ENCODE data around the gene TARS1.

DNA sequence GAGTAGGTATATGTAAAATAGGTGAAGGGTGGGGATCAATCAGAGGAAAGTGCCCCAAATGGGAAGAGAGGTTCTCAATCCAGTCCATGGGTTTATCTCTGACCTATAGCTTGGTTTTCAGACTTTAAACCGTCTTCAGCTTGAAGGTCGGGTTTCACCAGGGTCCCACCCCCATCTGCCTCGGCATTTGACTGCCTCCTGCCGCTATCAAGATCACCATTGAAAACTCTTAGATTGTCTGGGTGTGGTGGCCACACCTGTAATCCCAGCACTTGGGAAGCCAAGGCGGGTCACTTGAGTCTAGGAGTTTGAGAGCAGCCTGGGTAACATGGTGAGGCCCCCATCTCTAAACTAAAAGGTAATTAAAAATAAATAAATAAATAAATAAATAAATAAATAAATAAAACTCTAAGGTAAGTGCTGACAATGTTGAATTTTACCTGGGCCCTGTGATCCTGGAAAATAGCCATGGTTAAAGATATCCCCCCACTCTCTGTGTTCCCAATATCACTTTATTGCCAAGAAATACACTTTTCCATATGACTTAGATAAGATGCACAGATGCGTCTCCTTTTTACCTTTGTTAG lies 48.8 kb downstream of the TARS1 start:
- TF ChIP-seq CTCF (tag by site-specific recombination; IDR thresholded peaks at IDR 0.05), result no peak
- TF ChIP-seq KLF1 (tag by site-specific recombination; IDR thresholded peaks at IDR 0.05), result no peak
- TF ChIP-seq ZNF350 (tag by site-specific recombination; IDR thresholded peaks at IDR 0.05), result no peak
- TF ChIP-seq ZNF239 (tag by site-specific recombination; IDR thresholded peaks at IDR 0.05), result no peak
- no peak for TF ChIP-seq OSR2 (tag by site-specific recombination; IDR thresholded peaks at IDR 0.05)
- TF ChIP-seq, protein P1, sequence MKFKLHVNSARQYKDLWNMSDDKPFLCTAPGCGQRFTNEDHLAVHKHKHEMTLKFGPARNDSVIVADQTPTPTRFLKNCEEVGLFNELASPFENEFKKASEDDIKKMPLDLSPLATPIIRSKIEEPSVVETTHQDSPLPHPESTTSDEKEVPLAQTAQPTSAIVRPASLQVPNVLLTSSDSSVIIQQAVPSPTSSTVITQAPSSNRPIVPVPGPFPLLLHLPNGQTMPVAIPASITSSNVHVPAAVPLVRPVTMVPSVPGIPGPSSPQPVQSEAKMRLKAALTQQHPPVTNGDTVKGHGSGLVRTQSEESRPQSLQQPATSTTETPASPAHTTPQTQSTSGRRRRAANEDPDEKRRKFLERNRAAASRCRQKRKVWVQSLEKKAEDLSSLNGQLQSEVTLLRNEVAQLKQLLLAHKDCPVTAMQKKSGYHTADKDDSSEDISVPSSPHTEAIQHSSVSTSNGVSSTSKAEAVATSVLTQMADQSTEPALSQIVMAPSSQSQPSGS (tag by site-specific recombination; IDR thresholded peaks at IDR 0.05; ENCODE audit: low read depth), result no peak
- TF ChIP-seq, protein P2, sequence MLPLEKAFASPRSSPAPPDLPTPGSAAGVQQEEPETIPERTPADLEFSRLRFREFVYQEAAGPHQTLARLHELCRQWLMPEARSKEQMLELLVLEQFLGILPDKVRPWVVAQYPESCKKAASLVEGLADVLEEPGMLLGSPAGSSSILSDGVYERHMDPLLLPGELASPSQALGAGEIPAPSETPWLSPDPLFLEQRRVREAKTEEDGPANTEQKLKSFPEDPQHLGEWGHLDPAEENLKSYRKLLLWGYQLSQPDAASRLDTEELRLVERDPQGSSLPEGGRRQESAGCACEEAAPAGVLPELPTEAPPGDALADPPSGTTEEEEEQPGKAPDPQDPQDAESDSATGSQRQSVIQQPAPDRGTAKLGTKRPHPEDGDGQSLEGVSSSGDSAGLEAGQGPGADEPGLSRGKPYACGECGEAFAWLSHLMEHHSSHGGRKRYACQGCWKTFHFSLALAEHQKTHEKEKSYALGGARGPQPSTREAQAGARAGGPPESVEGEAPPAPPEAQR (tag by site-specific recombination; IDR thresholded peaks at IDR 0.05), result no peak
- no peak for TF ChIP-seq ZNF501 (tag by site-specific recombination; IDR thresholded peaks at IDR 0.05)
- TF ChIP-seq SETDB1 (IDR thresholded peaks at IDR 0.05; ENCODE audit: insufficient read length, low read length), result no peak
- no peak for TF ChIP-seq GLIS2 (tag by site-specific recombination; IDR thresholded peaks at IDR 0.05)
